ENCODE results near the gene FITM1. TPM values are rescaled to one million over a fixed set of nuclear protein-coding genes. Genes with fewer than 3 reads are reported as not detected.

The FITM1 gene
- total and polyA plus RNA-seq, 2 experiments from 2014 or later, result 0.53 TPM; not detected in 1

DNA sequence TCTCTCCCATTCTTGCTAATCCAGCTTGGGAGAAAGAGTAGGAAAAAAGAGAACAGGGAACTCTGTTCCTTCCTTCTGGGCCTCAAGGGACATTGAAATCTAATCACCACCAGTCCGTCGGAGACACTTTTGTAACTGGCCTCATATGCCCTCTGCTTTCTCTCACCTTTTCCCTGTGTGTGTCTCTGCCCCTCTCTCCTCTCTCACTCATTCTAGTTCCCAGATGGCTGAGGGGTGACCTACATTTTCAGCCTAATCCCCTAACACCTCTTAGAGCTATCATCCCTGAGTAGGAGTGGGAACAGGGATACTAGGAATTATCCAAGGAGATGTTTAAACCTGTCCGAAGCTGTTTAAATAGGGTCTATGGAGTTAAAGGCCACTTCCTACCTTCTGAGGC, 45.2 kb upstream of the FITM1 start (continued):
- TF ChIP-seq STAT1 (IDR thresholded peaks at IDR 0.05; ENCODE audit: unreplicated experiment), result no peak
- TF ChIP-seq, protein P1, sequence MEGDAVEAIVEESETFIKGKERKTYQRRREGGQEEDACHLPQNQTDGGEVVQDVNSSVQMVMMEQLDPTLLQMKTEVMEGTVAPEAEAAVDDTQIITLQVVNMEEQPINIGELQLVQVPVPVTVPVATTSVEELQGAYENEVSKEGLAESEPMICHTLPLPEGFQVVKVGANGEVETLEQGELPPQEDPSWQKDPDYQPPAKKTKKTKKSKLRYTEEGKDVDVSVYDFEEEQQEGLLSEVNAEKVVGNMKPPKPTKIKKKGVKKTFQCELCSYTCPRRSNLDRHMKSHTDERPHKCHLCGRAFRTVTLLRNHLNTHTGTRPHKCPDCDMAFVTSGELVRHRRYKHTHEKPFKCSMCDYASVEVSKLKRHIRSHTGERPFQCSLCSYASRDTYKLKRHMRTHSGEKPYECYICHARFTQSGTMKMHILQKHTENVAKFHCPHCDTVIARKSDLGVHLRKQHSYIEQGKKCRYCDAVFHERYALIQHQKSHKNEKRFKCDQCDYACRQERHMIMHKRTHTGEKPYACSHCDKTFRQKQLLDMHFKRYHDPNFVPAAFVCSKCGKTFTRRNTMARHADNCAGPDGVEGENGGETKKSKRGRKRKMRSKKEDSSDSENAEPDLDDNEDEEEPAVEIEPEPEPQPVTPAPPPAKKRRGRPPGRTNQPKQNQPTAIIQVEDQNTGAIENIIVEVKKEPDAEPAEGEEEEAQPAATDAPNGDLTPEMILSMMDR (conservative IDR thresholded peaks at IDR 0.05; ENCODE audit: low read depth in 2 of 2), result no peak
- TF ChIP-seq EZH2phosphoT487 (IDR thresholded peaks at IDR 0.05; ENCODE audit: unreplicated experiment), result no peak

DNA sequence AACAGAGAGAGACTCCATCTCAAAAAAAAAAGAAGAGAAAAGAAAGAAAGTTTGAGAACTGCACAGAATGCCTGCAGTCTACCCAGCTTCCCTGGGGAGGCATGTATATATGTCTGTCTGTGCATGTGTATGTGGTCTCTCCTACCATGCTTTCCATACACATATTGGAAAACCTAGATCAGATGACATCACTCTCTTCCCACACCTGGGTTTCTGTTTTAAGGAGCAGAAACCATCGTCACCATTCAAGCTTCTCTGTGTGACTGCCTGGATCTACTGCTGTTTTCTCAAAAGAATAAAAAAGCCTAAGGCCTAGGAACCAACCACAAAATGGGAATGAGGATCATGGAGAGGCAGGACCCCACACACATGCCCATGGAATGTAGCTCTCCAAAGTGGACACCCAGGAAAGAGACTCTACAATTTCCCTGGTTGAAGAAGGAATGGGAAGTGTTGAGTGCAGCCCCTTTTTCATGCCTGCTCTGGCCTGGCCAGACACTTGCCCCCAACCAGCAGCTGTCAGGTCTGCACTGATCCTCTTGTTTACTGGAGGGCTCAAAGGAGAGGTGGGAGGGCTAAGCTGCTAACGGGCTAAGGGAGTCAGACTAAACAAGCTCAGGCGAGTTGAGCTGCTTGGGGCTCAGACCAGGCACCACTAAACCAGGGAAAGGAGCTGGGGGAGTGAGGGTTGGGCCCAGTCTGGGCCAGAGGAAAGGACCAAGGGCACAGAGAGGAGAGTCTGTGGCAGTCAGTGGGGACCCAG, 44.1 kb upstream of the FITM1 start:
- Histone ChIP-seq H3K4me3 (no peak overlapping the region), H3K79me2 (replicated peaks; ENCODE audit: insufficient read depth) (no peaks in the 10 kb centered on the region), H3K27ac (ENCODE audit: low read depth) (no peak overlapping the region), H3K4me1 (ENCODE audit: insufficient read depth) (peaks cover 2% of the 10 kb centered on the region; the same call in 1 of the 2 replicates), H2AFZ (no peak overlapping the region), H3K27me3 (ENCODE audit: insufficient read depth) (peaks cover 14% of the 10 kb centered on the region; the same call in 1 of the 2 replicates), H3K9me2 (ENCODE audit: insufficient read depth) (no peaks in the 10 kb centered on the region), H3K4me2 (no peak overlapping the region), H3F3A (replicated peaks; ENCODE audit: low read depth) (no peaks in the 10 kb centered on the region), H4K20me1 (replicated peaks; ENCODE audit: insufficient read depth) (no peaks in the 10 kb centered on the region), H3K36me3 (ENCODE audit: insufficient read depth) (no peaks in the 10 kb centered on the region)
- DNase-seq (ENCODE audit: low spot score) (no peak), ATAC-seq (no peak)
- peaks cover 23% of the 10 kb centered on the region for H3K27me3 Mint-ChIP-seq (ENCODE audit: insufficient read depth, low read depth, poor library complexity)
- H3K9me3 Mint-ChIP-seq, result no peaks in the 10 kb centered on the region
- H3K4me1 Mint-ChIP-seq, result peaks cover 18% of the 10 kb centered on the region
- no peak overlapping the region for H3K27ac Mint-ChIP-seq
- H3K36me3 Mint-ChIP-seq (ENCODE audit: low read depth), result no peaks in the 10 kb centered on the region
- no peak overlapping the region for H3K4me3 Mint-ChIP-seq
- TF ChIP-seq, protein P2, sequence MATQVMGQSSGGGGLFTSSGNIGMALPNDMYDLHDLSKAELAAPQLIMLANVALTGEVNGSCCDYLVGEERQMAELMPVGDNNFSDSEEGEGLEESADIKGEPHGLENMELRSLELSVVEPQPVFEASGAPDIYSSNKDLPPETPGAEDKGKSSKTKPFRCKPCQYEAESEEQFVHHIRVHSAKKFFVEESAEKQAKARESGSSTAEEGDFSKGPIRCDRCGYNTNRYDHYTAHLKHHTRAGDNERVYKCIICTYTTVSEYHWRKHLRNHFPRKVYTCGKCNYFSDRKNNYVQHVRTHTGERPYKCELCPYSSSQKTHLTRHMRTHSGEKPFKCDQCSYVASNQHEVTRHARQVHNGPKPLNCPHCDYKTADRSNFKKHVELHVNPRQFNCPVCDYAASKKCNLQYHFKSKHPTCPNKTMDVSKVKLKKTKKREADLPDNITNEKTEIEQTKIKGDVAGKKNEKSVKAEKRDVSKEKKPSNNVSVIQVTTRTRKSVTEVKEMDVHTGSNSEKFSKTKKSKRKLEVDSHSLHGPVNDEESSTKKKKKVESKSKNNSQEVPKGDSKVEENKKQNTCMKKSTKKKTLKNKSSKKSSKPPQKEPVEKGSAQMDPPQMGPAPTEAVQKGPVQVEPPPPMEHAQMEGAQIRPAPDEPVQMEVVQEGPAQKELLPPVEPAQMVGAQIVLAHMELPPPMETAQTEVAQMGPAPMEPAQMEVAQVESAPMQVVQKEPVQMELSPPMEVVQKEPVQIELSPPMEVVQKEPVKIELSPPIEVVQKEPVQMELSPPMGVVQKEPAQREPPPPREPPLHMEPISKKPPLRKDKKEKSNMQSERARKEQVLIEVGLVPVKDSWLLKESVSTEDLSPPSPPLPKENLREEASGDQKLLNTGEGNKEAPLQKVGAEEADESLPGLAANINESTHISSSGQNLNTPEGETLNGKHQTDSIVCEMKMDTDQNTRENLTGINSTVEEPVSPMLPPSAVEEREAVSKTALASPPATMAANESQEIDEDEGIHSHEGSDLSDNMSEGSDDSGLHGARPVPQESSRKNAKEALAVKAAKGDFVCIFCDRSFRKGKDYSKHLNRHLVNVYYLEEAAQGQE (IDR thresholded peaks at IDR 0.05; ENCODE audit: unreplicated experiment), result no peak
- no peak for TF ChIP-seq NANOG (IDR thresholded peaks at IDR 0.05; ENCODE audit: borderline replicate concordance)
- TF ChIP-seq POLR2AphosphoS5 (IDR thresholded peaks at IDR 0.05; ENCODE audit: low read depth), result no peak
- TF ChIP-seq ZNF462 (CRISPR knock-in tag; IDR thresholded peaks at IDR 0.05), result no peak
- TF ChIP-seq CREB1 (CRISPR knock-in tag; IDR thresholded peaks at IDR 0.05; ENCODE audit: low read depth), result no peak
- TF ChIP-seq, protein P1 (conservative IDR thresholded peaks at IDR 0.05; ENCODE audit: low read depth in 2 of 2), result no peak
- no peak for TF ChIP-seq STAT1 (IDR thresholded peaks at IDR 0.05; ENCODE audit: unreplicated experiment)
- no peak for TF ChIP-seq ZNF331 (CRISPR knock-in tag; IDR thresholded peaks at IDR 0.05; ENCODE audit: low read depth)
- TF ChIP-seq EZH2 (IDR thresholded peaks at IDR 0.05; ENCODE audit: low read depth, unreplicated experiment), result no peak
